Activated naive CD8-positive, alpha-beta T cell treated with anti-CD3 and anti-CD28 coated beads, Interleukin-2, amount 50 U/mL, for 24 hours (primary cell): ENCODE results near the gene ANXA4.
A peak's percentile ranks its signal among the peaks of the same experiment; 100 is the strongest.
"Not testable (repeated sequence)": the region's sequence is repeated elsewhere in the genome, so short reads cannot be mapped to it uniquely, and the experiment has no call there.

Experiments
- ATAC-seq: fragments of 150-1000 bp; cut with Tn5 transposase; one replicate; pipeline ENCODE4 v1.10.0; 2021
- DNase-seq: peaks from one replicate; pipeline ENCODE4 v3.0.0; 2021
- H3K27ac Mint-ChIP-seq: one replicate; pipeline ENCODE4 v1.8.0; 2021; ENCODE audit warnings: mild to moderate bottlenecking, mixed read lengths
- H3K27me3 Mint-ChIP-seq: one replicate; pipeline ENCODE4 v1.8.0; 2021; ENCODE audit warnings: mixed read lengths
- H3K36me3 Mint-ChIP-seq: one replicate; pipeline ENCODE4 v1.8.0; 2021; ENCODE audit warnings: low read depth, mixed read lengths
- H3K4me1 Mint-ChIP-seq: one replicate; pipeline ENCODE4 v1.8.0; 2021; ENCODE audit warnings: mixed read lengths
- H3K4me3 Mint-ChIP-seq: one replicate; pipeline ENCODE4 v1.8.0; 2021; ENCODE audit warnings: mild to moderate bottlenecking, moderate library complexity, mixed read lengths
- H3K9me3 Mint-ChIP-seq: one replicate; pipeline ENCODE4 v1.8.0; 2021; ENCODE audit warnings: mixed read lengths

Gene ANXA4

GRCh38 chr2:69789772-69790600, 48.1 kb downstream of the ANXA4 start:
- Mint-ChIP-seq H3K4me3 (peak overlapping the region; percentile 63), H3K36me3 (no peaks in the 10 kb centered on the region), H3K4me1 (peaks cover 21% of the 10 kb centered on the region), H3K27ac (peak overlapping the region; percentile 51), H3K27me3 (no peaks in the 10 kb centered on the region), H3K9me3 (no peaks in the 10 kb centered on the region)
- DNase-seq (no peak), ATAC-seq (peak; percentile 33)

- ATAC-seq = no peak
- Mint-ChIP-seq H3K27ac (no peak overlapping the region), H3K36me3 (no peaks in the 10 kb centered on the region), H3K27me3 (no peaks in the 10 kb centered on the region), H3K4me1 (peaks cover 21% of the 10 kb centered on the region), H3K9me3 (no peaks in the 10 kb centered on the region), H3K4me3 (no peak overlapping the region)
- no peak for DNase-seq
These were observed 48.6 kb downstream of the ANXA4 start for GRCh38 chr2:69790601-69790959.

- no peak for DNase-seq
- Mint-ChIP-seq H3K4me3 (no peak overlapping the region), H3K27ac (no peak overlapping the region)
These were observed 49.1 kb downstream of the ANXA4 start for GRCh38 chr2:69791045-69791444.

GRCh38 chr2:69796174-69796573, 54.2 kb downstream of the ANXA4 start:
- H3K27ac Mint-ChIP-seq = no peak overlapping the region
- no peak overlapping the region for H3K4me3 Mint-ChIP-seq
- no peak for ATAC-seq
- peaks cover 8% of the 10 kb centered on the region for H3K4me1 Mint-ChIP-seq
- H3K27me3 Mint-ChIP-seq = no peaks in the 10 kb centered on the region
- no peak for DNase-seq
- no peaks in the 10 kb centered on the region for H3K9me3 Mint-ChIP-seq
- H3K36me3 Mint-ChIP-seq = no peaks in the 10 kb centered on the region

More at GRCh38 chr2:69791045-69791444, 49.1 kb downstream of the ANXA4 start:
- ATAC-seq = no peak
- H3K4me1 Mint-ChIP-seq = peaks cover 21% of the 10 kb centered on the region
- no peaks in the 10 kb centered on the region for H3K36me3 Mint-ChIP-seq
- no peaks in the 10 kb centered on the region for H3K9me3 Mint-ChIP-seq
- no peaks in the 10 kb centered on the region for H3K27me3 Mint-ChIP-seq

- ATAC-seq = no peak
- Mint-ChIP-seq H3K36me3 (peaks cover 3% of the 10 kb centered on the region), H3K4me1 (peaks cover 12% of the 10 kb centered on the region), H3K27me3 (no peaks in the 10 kb centered on the region), H3K4me3 (no peak overlapping the region), H3K9me3 (no peaks in the 10 kb centered on the region), H3K27ac (no peak overlapping the region)
- DNase-seq = no peak
These were observed 55.3 kb downstream of the ANXA4 start for GRCh38 chr2:69797235-69797634.

- H3K36me3 Mint-ChIP-seq = peaks cover 3% of the 10 kb centered on the region
- H3K4me1 Mint-ChIP-seq = peaks cover 12% of the 10 kb centered on the region
- no peaks in the 10 kb centered on the region for H3K9me3 Mint-ChIP-seq
- no peaks in the 10 kb centered on the region for H3K27me3 Mint-ChIP-seq
- no peak overlapping the region for H3K4me3 Mint-ChIP-seq
- ATAC-seq (no peak), DNase-seq (no peak)
- no peak overlapping the region for H3K27ac Mint-ChIP-seq
These were observed 55.9 kb downstream of the ANXA4 start for GRCh38 chr2:69797836-69798289.

- ATAC-seq (no peak), DNase-seq (no peak)
- no peak overlapping the region for H3K27ac Mint-ChIP-seq
- H3K36me3 Mint-ChIP-seq = peaks cover 3% of the 10 kb centered on the region
- peak overlapping the region; percentile 54 for H3K4me3 Mint-ChIP-seq
- peaks cover 17% of the 10 kb centered on the region for H3K4me1 Mint-ChIP-seq
- H3K27me3 Mint-ChIP-seq = no peaks in the 10 kb centered on the region
- H3K9me3 Mint-ChIP-seq = no peaks in the 10 kb centered on the region
These were observed 56.5 kb downstream of the ANXA4 start for GRCh38 chr2:69798290-69798908.

GRCh38 chr2:69798909-69799526, 57.1 kb downstream of the ANXA4 start:
- ATAC-seq (no peak), DNase-seq (no peak)
- Mint-ChIP-seq H3K27ac (no peak overlapping the region), H3K4me1 (peaks cover 20% of the 10 kb centered on the region), H3K27me3 (no peaks in the 10 kb centered on the region), H3K36me3 (peaks cover 6% of the 10 kb centered on the region), H3K4me3 (peak overlapping the region; percentile 54), H3K9me3 (no peaks in the 10 kb centered on the region)

- Mint-ChIP-seq H3K27ac (no peak overlapping the region), H3K27me3 (no peaks in the 10 kb centered on the region), H3K36me3 (peaks cover 6% of the 10 kb centered on the region), H3K9me3 (no peaks in the 10 kb centered on the region), H3K4me3 (no peak overlapping the region), H3K4me1 (peaks cover 24% of the 10 kb centered on the region)
- DNase-seq = no peak
- ATAC-seq = no peak
These were observed 59.9 kb downstream of the ANXA4 start for GRCh38 chr2:69801745-69802290.

GRCh38 chr2:69802781-69803367, 60.9 kb downstream of the ANXA4 start:
- H3K27ac Mint-ChIP-seq, H3K4me3 Mint-ChIP-seq, H3K27me3 Mint-ChIP-seq, DNase-seq, H3K36me3 Mint-ChIP-seq, H3K9me3 Mint-ChIP-seq, ATAC-seq: not testable (repeated sequence)
- peaks cover 24% of the 10 kb centered on the region for H3K4me1 Mint-ChIP-seq

GRCh38 chr2:69804416-69804815, 62.5 kb downstream of the ANXA4 start:
- Mint-ChIP-seq H3K4me1 (peaks cover 16% of the 10 kb centered on the region), H3K36me3 (peaks cover 6% of the 10 kb centered on the region), H3K9me3 (no peaks in the 10 kb centered on the region), H3K27ac (peak overlapping the region; percentile 39), H3K27me3 (no peaks in the 10 kb centered on the region), H3K4me3 (no peak overlapping the region)
- DNase-seq (no peak), ATAC-seq (no peak)

GRCh38 chr2:69805887-69806286, 64.0 kb downstream of the ANXA4 start:
- Mint-ChIP-seq H3K36me3 (peaks cover 6% of the 10 kb centered on the region), H3K9me3 (no peaks in the 10 kb centered on the region), H3K4me1 (peaks cover 16% of the 10 kb centered on the region), H3K27me3 (no peaks in the 10 kb centered on the region), H3K4me3 (no peak overlapping the region), H3K27ac (no peak overlapping the region)
- ATAC-seq (no peak), DNase-seq (no peak)

- Mint-ChIP-seq H3K36me3 (peaks cover 3% of the 10 kb centered on the region), H3K4me1 (peaks cover 12% of the 10 kb centered on the region), H3K27me3 (no peaks in the 10 kb centered on the region), H3K4me3 (no peak overlapping the region), H3K27ac (no peak overlapping the region), H3K9me3 (no peaks in the 10 kb centered on the region)
- ATAC-seq (no peak), DNase-seq (no peak)
These were observed 66.0 kb downstream of the ANXA4 start for GRCh38 chr2:69807821-69808540.

- DNase-seq (no peak), ATAC-seq (no peak)
- Mint-ChIP-seq H3K4me1 (no peaks in the 10 kb centered on the region), H3K27me3 (no peaks in the 10 kb centered on the region), H3K9me3 (no peaks in the 10 kb centered on the region), H3K36me3 (no peaks in the 10 kb centered on the region), H3K27ac (no peak overlapping the region), H3K4me3 (no peak overlapping the region)
These were observed 68.6 kb downstream of the ANXA4 start for GRCh38 chr2:69810550-69810949.
